RKO (cell line): Measurements from ENCODE around the gene PCNX2.
"Not testable (repeated sequence)": the region's sequence is repeated elsewhere in the genome, so short reads cannot be mapped to it uniquely, and the experiment has no call there.

Experiments
- DNase-seq: peaks from one replicate; pipeline ENCODE4 v3.0.0-alpha.2; 2016; ENCODE audit warnings: low spot score

Gene PCNX2

DNA sequence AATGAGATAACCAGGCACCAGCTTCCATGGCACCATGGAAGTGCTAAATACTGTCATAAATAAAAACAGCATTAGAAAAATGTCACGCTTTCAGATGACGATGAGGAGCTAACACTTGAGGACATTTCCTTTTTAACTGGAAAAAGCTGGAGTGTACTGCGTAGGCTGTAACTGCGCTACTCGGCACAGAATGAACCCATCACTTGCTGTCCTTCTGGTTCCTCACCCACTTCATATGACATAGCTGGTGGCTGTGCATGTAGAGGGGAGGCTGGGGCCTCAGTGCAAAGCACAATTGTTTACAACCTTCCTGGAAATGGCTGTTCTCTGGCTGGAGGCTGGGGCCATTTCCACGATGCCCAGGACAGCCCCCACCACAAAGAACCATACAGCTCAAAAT is 289.4 kb downstream of the PCNX2 start:
- DNase-seq: no peak

DNA sequence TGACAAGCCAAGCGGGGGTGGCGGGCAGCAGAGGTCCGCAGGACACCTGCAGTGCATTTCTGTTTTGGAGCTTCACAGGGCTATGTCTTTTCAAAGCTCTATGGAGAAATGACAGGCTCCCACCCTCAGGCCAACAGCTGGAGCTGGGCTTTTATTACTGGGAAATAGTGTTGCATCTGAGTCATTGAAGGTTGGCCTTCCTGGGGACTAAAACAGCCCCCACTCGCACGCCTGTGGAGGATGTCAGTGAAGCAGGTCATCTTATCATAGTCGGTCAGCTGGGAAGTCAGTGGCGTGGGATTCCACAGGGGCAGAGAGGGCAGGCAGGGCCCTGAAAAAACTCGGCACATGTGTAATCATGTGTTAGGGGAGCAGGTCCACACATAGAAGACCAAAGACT is 289.8 kb downstream of the PCNX2 start:
- DNase-seq: no peak

- DNase-seq: no peak
Observed at GRCh38 chr1:233005156-233005555, 290.4 kb downstream of the PCNX2 start.

DNA sequence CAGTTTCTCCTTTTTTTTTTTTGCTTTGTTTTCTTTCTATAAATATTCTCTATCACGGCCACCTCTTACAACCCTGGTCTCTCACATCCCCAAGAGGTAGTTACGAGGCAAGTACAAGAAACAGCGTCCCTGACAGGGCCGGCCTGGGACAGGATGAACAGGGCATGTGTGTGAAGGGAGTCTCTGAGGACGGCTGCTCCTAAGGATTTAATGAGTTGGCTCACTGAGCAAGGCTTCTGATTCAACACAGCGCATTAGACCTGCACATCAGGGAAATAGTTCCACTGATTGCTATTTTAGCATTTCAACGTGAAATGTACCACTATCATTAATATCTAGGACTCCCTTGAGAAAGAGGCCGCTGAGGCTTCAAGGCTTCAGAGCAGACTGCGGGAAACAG is 291.1 kb downstream of the PCNX2 start:
- DNase-seq: no peak

- not testable (repeated sequence) for DNase-seq
Observed at GRCh38 chr1:233003638-233004037, 291.9 kb downstream of the PCNX2 start.

DNA sequence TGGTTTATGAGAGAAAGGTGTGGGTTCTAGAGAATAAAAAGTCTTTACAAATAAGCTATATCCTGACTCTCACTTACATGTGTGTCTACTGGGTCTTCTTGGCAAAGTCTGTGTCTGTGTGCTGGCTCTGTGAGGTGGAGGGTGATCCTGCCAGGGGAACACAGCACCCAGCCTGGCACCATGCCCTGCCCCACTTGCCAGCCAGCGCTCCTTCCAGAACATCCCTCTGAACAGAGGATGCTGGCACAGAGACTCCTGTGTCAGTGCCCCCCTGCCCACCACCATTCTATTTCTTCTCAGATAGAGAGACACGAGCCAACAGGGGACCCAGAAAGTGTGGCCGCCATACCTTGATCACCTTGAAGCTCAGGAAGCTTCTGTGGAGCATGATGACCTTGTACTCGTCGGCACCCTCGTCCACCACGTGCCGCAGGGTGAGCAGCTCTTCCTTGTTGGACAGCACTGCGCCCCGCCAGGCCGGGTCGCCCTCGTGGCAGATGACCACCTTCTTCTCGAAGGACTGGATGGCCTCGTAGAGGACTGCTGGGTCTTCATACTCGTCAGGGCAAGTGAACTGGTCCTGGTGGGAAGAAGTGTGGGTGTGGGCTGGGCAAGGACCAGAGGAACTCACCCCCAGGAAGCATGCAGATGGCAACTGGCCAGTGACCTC is 295.4 kb downstream of the PCNX2 start:
- DNase-seq: no peak

- no peak for DNase-seq
Observed at GRCh38 chr1:232998646-232999045, 296.9 kb downstream of the PCNX2 start.

- DNase-seq: no peak
Observed at GRCh38 chr1:232998138-232998537, 297.4 kb downstream of the PCNX2 start.

DNA sequence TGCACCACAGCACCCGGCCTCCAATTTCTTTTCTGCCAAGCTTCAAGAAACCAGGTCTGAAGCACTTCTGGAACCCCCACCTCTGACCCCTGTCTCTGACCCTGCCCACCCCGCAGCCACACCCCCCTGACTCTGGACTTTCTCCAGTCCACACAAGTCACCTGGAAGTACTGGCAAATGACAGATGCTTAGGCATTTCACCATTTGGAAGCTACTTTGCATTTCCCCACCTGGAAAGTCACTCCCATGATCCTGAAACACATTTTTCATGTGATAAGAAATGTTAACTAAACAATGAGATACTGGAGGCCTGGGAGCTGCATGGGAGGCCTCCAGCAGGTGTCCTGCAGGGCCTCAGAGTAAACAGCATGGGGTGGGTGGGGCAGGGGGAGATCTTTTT is 299.4 kb downstream of the PCNX2 start:
- no peak for DNase-seq

DNA sequence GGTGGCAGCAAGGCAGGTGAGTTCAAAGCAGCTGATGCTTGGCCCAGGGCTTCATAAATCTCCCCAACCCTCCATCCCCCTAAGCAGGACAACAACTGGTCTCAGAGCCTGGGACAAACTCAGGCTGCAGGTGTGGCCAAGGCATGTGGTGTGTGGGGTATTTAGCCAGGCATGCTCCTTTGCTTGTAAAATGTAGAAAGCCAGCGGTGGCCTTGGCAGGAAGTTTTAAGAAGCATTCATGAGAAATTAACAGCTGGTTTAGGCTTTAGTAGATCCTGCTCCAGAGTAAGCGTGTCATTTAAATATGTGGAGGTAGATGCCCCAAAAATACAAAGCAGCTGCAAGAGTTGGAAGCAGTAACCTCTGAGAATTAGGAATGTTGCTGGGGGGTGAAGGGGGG is 300.3 kb downstream of the PCNX2 start:
- no peak for DNase-seq

GRCh38 chr1:232993555-232993954 is 302.0 kb downstream of the PCNX2 start:
- DNase-seq: no peak

- DNase-seq: no peak
Observed at GRCh38 chr1:232992227-232992626, 303.3 kb downstream of the PCNX2 start.

DNA sequence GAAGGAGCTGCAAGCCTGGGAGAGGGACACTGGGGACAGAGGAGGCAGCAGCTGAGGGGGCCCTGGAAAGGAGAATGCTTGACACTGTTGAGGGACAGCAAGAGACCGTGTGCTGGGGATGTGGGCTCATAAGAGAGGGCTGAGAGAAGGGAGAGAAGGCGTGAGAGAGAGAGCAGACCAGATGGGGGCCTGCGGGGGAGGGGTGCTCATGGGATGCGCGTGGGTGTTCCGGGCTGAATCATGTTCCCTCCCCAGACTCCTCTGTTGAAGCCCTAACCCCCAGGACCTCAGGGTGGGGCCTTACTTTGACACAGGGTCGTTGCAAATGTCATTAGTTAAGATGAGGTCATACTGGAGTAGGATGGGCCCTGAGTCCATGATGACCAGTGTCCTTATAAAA is 304.3 kb downstream of the PCNX2 start:
- no peak for DNase-seq

GRCh38 chr1:232990176-232991128 is 305.1 kb downstream of the PCNX2 start:
- DNase-seq: no peak

- DNase-seq: no peak
Observed at GRCh38 chr1:232988572-232989040, 306.9 kb downstream of the PCNX2 start.

GRCh38 chr1:232987774-232988140 is 307.8 kb downstream of the PCNX2 start:
- no peak for DNase-seq

- no peak for DNase-seq
Observed at GRCh38 chr1:232987046-232987773, 308.3 kb downstream of the PCNX2 start.

- no peak for DNase-seq
Observed at GRCh38 chr1:232986527-232986922, 309.0 kb downstream of the PCNX2 start.

GRCh38 chr1:232985882-232986526 is 309.5 kb downstream of the PCNX2 start:
- DNase-seq: no peak

- DNase-seq: no peak
Observed at GRCh38 chr1:232984577-232985425, 310.7 kb downstream of the PCNX2 start.
